HG02798 (cell line): ENCODE measurements around the gene TPGS2.
"Not testable (repeated sequence)": the region's sequence is repeated elsewhere in the genome, so short reads cannot be mapped to it uniquely, and the experiment has no call there.

Experiments
- ATAC-seq: cut with Tn5 transposase; IDR thresholded peaks from one replicate; pipeline ENCODE4 v1.9.1; 2021; ENCODE audit warnings: mild to moderate bottlenecking; ENCODE audit not compliant: unreplicated experiment, poor library complexity

Gene TPGS2

DNA sequence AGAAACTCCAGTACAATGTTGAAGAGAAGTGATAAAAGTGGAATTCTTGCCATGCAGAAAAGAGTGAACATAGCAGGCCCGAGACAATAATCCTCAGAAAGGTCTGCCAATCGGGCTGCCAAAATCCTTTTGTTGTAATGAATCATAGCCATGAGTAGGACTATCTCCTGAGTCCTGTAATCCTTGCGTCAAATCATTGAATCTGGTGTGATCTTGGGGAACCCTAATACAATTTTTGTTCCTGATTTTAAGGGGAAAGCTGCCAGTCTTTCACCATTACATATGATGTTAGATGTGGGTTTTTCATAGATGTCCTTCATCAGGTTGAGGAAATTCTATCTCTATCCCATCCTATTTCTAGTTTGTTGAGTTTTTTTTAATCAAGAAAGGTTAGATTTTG, 2.2 kb downstream of the TPGS2 start:
- no peak for ATAC-seq

DNA sequence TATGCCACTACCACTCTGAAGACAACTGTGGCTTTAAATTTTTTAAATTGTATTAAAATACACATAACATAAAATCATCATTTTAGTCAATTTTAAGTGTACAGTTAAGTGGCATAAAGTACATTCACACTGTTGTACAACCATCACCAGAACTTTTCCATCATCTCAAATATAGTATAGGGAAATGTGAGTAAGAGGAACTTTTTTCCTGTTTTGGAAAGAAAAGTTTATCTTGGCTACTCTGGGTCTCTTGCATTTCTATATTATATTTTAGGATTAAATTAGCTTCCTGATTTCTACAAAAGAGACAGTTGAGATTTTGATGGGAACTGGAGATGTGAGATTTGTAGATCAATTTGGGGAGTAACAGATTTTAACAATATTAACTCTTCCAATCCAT, 3.3 kb downstream of the TPGS2 start:
- ATAC-seq, result no peak

DNA sequence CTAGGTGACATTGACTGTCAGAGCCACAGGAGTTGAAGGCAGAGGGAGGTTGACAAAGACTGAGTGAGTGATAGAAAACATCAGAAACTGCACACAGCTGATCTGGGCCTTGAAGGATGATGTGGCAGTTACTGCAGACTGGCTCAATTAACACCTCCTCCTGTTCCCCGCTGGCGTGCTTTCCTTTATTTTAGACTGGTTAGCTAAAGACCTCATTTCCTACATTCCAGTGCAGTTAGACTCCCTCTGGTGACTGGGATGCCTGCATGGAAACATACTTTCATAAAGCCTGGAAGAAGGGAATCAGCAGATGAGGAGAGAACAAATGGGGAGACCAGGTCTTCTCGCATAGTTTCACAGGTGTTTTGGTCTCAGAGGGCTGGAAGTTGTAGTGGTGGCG, 7.1 kb downstream of the TPGS2 start:
- no peak for ATAC-seq

DNA sequence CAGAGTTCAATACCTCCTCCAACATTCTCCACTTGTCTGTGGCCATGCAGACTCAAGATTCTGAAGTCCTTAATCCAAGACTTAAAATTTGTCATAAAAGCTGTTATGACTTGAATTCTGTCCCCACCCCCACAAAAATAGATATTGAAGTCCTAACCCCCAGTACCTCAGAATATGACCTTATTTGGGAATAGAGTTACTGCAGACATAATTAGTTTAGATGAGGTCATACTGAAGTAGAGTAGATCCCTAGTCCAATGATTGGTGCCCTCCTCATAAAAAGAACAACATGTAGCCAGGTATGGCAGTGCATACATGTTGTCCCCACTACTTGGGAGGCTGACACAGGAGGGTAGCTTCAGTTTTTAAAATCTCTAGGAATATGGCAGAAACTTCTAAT, 9.2 kb downstream of the TPGS2 start:
- ATAC-seq, result no peak

DNA sequence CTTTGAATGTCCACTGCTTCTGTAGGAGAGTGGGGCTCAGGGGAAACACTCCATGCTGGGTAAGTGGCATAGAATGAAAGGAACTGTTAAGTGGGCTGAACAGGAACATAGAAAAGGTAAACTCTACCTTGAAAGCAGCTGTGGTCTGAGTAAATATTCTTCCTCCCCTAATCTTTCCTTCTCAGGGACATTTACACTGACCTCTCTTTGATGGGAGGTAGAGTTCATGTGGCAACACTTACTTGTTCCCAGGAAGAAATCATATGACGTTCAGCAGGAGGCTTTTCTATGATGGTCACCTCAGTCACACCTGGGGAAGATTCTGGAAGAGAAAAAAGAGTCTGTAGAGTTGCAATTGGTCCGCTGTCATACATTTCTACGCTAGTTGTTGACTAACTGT, 10.2 kb downstream of the TPGS2 start:
- ATAC-seq, result no peak

DNA sequence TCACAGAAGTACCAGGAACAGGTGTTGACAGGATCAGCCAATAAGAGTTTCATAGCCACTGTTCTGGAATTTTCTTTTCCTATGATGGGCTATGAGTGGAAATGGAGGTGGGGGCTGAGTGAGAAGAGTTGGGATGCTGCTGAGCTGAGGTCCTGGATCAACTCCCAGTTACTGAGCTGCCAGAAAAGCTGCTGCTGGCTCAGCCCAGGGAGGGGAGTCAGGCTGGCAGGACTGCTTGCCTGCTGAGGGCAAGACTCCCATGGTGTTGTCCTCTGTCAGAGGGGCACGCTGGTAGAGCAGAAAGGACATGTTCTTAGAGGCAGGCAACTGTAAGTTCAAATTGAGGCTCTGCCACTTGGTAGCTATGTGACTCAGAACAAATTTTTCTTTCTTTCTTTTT, 11.8 kb downstream of the TPGS2 start:
- ATAC-seq, result no peak

DNA sequence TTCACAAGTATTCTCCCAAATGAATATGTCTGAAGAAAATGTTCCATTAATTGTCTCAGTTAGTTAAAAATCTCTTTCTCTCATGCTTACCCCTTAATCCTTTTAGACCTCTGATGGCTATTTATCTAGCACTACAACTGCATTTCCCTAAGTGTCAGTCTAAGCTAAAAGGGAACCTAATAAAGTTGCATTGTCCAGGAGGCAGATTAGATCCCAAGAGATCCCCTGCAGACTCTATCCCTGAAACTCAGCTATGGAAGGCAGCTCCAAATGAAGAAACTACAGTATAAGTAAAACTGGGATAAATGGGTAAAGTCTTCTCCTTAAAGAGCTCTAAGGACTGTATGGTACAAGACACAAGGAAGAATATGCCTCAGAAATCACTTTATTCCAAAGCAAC, 12.7 kb downstream of the TPGS2 start:
- ATAC-seq, result not testable (repeated sequence)

DNA sequence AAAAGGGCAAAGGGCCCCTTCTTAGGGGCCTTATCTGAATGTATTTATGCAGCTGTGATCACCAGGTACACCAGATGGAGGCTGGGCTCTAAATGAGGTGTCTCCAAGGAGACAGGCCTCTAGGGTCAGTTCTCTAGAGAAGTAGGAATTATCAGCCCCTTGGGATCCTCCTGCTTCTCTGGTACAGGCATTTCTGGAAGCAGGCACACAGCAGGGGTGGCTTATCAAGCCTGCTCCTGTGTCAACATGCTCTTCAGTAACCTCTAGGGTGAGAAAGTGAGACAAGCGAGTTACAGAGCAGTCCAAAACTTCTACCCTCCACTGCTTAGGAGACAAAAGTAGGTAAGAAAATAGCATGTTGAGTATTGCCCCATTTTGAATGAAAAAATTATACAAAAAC, 13.8 kb downstream of the TPGS2 start:
- no peak for ATAC-seq

DNA sequence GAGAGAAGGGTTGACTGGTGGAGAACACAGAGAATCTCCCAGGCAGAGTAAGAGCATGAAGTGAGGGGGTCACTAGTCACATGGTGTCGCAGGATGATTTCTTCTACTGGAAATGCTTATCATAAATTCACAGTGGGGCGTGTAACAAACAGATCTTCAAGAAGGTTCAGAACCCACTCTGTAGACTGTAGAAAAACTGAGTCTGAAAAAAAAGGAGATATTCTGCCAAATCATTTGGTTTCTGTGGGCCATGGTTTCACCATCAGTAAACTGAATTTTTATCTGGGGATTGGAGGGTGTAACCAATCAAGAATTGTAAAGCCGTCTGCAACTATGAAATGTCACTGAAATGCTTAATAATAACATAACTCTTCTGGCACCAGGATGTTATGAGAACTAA, 15.0 kb downstream of the TPGS2 start:
- ATAC-seq, result no peak

DNA sequence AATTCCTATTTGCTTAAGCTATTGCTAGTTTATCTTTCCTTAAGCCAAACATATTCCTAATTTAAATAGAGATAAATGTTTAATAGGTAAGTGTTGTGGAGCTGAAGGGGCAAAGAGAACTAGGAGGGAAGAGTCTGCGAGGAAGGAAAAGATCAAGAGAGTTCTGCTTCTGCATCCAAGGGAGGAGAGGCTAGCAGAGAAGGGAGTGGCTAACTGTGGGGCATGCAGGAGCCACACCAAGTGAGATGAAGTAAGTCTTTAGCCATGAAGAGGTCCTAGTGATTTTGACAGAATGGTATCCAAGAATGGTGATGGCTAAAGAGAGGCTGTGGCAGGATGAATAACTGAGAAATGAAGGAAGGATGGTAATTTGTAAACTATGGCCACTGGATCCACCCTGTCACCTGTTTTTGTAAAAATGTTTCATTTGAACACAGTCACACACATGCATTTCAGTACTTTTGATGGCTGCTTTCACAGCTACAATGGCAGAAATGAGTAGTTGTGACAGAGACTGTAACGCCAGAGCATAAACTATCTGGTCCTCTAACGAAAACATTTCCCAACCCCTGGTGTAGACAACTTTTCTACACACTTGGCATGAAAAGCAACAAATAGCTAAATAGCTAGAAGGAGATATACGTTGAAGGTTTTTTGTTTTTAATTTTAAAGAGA, 15.6 kb downstream of the TPGS2 start:
- no peak for ATAC-seq

DNA sequence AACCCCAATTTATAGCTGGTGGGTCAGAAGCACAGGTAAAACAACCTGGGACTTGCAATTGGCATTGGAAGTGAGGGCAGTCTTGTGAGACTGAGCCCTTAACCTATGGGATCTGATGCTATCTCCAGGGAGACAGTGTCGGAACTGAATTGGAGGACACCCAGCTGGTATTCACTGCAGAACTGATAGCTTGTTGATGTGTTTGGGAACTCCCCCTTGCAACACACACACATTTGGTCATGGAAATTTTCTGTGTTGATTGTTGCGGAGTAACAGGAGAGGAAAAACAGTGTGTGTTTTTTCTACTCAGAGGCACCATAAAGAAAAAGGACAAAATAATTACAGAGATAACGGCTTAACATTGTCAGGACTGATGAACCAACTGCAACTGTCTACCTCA, 16.1 kb downstream of the TPGS2 start:
- ATAC-seq, result no peak

DNA sequence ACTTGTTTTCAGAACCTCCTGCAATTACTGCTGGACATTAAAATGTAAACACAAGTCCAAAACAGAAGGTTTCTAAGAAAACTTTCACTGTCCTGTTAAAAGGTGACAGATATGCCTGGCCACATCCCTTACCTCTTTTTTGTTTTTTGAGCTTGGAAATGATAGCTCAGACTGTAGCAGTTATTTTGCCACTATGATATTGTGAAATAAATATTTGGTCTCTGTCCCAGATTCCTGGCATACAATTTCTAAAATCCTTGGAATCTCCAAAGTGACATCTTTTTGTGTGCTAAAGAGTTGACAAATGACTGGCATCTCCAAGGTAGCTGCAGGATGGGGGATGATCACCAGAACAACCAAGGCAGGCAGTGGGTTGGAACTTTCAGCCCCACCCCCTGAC, 16.8 kb downstream of the TPGS2 start:
- ATAC-seq, result no peak

DNA sequence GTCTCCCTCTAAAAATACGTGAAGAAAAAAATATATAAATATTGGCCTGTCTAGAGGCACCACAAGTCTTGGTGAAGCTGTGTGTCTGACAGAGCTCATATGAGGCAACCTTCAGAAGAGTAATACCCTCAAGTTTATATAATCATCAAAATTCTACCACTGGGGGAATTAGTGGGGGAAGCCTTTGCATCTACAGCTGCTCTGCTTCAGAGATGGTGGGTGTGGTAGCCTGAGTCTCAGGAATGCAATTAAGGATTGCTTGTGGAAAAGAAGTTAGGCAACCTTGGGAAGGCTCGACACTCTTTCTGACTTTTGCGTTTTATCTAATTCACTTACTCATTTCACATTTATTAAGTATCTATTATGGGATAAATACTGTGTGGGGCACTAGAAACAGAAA, 17.4 kb downstream of the TPGS2 start:
- no peak for ATAC-seq

DNA sequence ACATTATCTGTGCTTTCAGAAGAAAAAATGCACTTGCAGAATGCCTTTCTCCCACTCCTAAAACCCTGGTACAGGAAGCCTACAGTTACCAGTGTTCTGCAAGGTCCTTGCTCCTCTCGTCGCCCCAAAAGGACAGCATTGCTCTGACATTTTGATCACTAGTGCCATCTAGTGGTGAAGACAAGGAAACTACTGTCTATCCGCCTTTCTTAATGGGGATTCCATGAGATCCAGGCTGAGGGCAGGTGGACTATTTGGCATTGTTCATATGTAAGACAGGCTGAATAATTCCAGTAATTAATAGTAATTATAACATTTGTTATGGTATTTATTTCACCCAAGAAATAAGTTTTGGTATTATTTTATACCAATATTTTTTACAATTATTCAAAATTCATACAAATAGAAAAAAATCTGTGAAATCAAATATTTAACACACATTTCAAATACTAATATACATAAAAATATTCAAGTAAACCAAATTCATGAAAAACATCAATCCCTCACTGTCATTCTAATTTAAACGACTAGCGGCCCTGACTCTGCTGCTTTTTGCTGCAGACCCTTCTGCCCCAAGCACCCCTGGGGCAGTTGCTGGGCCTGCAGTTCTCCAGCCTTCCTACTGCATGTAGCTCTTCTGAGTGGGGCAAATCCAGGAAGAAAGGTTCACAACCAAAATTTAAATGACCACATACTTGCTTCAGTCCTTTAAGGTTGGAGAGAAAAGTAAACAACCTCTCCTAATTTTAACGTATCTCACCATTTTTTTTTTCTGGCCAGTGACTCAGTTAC, 19.0 kb downstream of the TPGS2 start:
- peak; percentile 98 for ATAC-seq

DNA sequence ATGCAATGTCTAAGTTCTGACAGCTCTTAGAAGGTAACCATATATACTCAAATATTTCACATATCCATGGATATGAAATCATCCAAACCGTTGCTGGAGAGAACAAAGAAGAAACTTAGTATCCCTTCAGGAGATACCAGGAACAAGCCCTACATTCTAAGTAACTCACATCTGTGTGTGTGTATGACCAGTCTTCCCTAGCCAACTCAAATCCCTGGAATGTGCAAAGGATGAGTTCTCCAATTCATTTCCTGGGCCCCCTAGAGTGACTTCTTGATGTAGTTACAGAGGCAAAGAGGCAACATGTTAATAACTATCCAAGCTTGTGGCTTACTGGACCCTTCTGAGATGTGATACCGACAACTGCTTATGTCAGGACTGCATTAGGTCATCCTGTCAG, 20.1 kb downstream of the TPGS2 start:
- no peak for ATAC-seq

DNA sequence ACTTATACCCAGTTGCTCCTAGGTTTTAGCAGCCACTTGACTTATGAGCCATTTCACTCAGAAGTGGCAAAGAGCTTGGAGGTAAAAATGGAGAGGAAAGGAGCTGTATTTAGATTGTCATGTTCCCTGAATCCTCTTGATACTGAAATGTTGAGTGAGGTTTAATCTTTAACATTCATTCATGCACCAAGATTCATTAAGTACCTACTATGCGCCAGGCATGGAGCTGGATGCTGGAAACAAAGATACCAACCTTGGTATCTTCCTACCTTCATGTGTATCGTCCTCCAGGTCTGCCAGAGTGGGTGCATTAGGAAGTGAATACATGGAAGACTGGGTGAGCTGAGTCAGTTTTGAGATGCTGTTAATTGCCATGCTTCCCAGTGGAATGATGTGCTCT, 23.7 kb downstream of the TPGS2 start:
- ATAC-seq, result no peak

DNA sequence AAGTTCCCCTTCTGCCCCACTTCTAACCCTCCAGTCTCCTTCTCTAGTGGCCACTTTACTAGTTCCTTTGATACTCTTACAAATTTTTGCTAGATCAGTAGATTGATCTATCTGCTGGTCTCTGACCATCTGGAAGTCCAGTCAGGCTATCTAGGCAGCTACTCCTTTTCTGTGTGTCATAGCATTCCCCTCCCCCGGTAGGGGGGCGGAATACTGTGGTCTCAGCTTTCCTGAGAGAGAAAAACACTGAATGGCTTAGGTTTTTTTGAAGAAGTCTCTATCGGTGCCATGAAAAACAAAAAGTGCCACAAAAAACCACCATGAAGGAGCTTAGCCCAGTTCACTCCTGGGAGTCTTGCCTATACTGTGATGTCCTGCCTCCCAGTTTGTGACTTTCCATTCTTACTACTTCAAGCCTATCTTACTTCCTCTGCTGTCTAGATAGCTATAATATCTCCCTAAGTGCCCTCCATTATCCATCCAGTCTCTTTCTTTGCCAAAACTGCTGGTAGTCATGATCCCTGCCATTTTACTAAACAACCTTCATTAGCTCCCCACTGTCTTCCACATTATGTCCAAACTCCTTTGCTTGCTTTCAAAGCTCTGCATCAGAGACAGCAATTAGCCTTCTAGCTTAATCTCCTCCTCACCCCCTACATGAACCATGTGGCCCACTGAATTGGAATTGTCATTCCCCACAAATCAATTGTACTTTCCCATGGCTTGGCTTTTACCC, 29.9 kb downstream of the TPGS2 start:
- ATAC-seq, result no peak

DNA sequence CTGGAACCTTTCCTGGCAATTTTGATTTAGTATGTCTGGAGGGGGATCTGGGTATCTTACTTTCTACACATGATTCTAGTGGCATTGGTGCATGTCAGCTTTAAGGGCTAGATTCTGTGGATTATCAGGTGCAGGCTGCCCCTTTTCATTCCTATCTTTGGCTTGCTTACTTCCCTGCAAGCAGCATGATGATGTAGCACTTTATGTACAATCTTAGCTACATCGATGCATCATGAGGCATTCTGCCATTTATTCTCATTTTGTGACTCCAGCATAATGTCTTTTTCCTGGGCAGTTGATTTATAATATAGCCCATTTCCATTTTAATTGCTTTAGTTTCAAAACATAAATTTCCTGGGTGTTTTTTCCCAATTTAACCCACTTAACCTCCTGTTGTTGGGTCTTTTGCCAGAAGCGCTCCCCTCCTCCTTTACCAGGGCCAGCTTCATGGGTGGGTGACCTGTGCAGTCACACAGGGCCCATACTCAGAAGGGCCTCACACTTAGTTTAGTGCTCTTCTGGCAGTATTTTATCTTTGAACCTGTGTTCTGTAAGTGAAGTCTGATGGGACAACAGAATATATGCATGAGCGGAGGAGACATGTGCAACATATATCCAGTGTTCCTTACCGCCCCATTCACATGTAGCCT, 36.0 kb downstream of the TPGS2 start:
- ATAC-seq, result no peak

DNA sequence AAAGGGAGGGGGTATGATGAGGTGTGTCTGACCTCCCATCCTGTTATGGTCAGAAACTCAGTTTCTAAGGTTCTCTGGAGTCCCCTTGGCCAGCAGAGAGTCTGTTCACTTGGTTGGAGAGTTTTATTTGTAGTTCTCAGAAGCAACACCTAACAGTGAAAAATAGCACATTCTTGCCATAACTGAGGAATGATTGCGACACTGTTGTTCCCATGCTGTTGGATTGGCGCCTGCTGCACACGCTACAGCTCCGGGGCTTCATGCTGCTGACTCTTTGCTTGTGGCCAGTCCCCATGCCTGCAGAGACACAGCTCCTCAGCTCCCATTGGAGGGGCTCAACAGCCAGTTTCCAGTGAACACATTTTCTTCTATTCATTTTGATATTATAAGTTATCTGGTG, 42.1 kb downstream of the TPGS2 start:
- no peak for ATAC-seq

DNA sequence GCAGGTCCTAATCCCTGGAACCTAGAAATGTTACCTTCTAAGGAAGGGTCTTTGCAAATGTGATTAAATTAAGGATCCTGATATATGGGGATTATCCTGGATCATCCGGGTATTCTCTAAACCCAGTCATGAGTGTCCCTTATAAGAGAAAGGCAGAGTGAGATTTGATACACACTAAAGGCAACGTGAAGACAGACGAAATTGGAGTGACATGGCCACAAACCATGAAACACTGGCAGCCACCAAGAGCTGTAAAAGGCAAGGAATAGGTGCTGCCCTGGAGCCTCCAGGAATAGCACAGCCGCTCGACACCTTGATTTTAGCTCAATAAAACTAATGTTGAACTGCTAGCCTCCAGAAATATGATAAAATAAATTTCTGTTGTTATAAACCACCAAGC, 45.0 kb downstream of the TPGS2 start:
- ATAC-seq, result no peak

DNA sequence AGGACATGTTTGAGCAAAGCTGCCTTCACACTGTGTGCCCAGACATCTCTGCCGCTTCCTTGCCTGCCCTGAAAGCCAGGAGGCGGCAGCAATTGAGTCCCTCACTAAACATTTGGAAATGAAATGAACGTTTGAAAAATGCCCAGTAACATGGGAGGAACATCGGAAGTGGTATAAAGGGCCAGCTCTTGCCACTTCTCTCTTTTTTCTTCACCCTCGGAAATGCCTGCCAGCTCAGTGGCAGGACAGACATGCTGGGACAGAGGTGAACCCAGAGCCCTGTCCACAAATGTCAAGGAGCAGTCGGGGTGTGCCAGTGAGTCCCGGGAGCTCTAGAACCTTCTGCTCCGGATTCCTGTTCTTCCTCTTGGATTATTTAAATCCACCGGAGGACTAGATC, 46.1 kb downstream of the TPGS2 start:
- ATAC-seq, result no peak
